Activated naive CD8-positive, alpha-beta T cell treated with anti-CD3 and anti-CD28 coated beads, Interleukin-2, amount 10 ng/mL, durations not matched to agents 7 days and 5 days (primary cell): ENCODE measurements around the gene CCDC152. TPM values are rescaled to one million over a fixed set of nuclear protein-coding genes. Genes with fewer than 3 reads are reported as not detected.

ENCODE experiments used
- ATAC-seq: fragments of 150-1000 bp; cut with Tn5 transposase; one replicate; pipeline ENCODE4 v1.10.0; 2021; ENCODE audit warnings: low read depth, moderate library complexity
- POLR2A ChIA-PET: fragments of 350-600 bp; sonication (Branson Sonifier 250); formaldehyde crosslinking; loops from one replicate; lab custom pipeline; 2021; ENCODE audit warnings: antibody characterized with exemption; lab: Charles Lee
- DNase-seq: peaks from one replicate; pipeline ENCODE4 v3.0.0; 2021
- H3K27ac Mint-ChIP-seq: one replicate; pipeline ENCODE4 v1.8.0; 2022; ENCODE audit warnings: mild to moderate bottlenecking, mixed read lengths
- H3K27me3 Mint-ChIP-seq: one replicate; pipeline ENCODE4 v1.8.0; 2022; ENCODE audit warnings: mild to moderate bottlenecking, moderate library complexity, mixed read lengths
- H3K36me3 Mint-ChIP-seq: one replicate; pipeline ENCODE4 v1.8.0; 2021; ENCODE audit warnings: mild to moderate bottlenecking, mixed read lengths
- H3K4me1 Mint-ChIP-seq: one replicate; pipeline ENCODE4 v1.8.0; 2021; ENCODE audit warnings: mixed read lengths
- H3K4me3 Mint-ChIP-seq: one replicate; pipeline ENCODE4 v1.8.0; 2022; ENCODE audit warnings: mild to moderate bottlenecking, moderate library complexity, mixed read lengths
- H3K9me3 Mint-ChIP-seq: one replicate; pipeline ENCODE4 v1.8.0; 2021; ENCODE audit warnings: mixed read lengths
- total RNA-seq, 2 experiments: library from RNA; stranded (reverse); gene quantifications; one replicate each; pipeline ENCODE4 v1.2.3, GENCODE V29; 2021

The CCDC152 gene
- total RNA-seq, 2 experiments from 2014 or later, result 8.9 to 10.3 TPM

GRCh38 chr5:42753099-42753498 is 3.5 kb upstream of the CCDC152 start:
- H3K27me3 Mint-ChIP-seq, result peaks cover 7% of the 10 kb centered on the region
- H3K4me1 Mint-ChIP-seq, result peaks cover 14% of the 10 kb centered on the region
- no peaks in the 10 kb centered on the region for H3K36me3 Mint-ChIP-seq
- peaks cover 2% of the 10 kb centered on the region for H3K9me3 Mint-ChIP-seq
- DNase-seq (no peak), ATAC-seq (no peak)
- POLR2A ChIA-PET, result no interaction called here
- H3K27ac Mint-ChIP-seq, result no peak overlapping the region
- no peak overlapping the region for H3K4me3 Mint-ChIP-seq

- peaks cover 10% of the 10 kb centered on the region for H3K27me3 Mint-ChIP-seq
- no peak overlapping the region for H3K27ac Mint-ChIP-seq
- peaks cover 3% of the 10 kb centered on the region for H3K4me1 Mint-ChIP-seq
- H3K4me3 Mint-ChIP-seq, result no peak overlapping the region
- DNase-seq, result no peak
- H3K9me3 Mint-ChIP-seq, result no peaks in the 10 kb centered on the region
- ATAC-seq, result no peak
- POLR2A ChIA-PET, result no interaction called here
- H3K36me3 Mint-ChIP-seq, result no peaks in the 10 kb centered on the region
Measured at GRCh38 chr5:42759456-42759855, 2.8 kb downstream of the CCDC152 start.

- DNase-seq (no peak), ATAC-seq (no peak)
- no peak overlapping the region for H3K4me3 Mint-ChIP-seq
- POLR2A ChIA-PET, result no interaction called here
- peaks cover 3% of the 10 kb centered on the region for H3K4me1 Mint-ChIP-seq
- no peaks in the 10 kb centered on the region for H3K9me3 Mint-ChIP-seq
- H3K36me3 Mint-ChIP-seq, result no peaks in the 10 kb centered on the region
- no peak overlapping the region for H3K27ac Mint-ChIP-seq
- H3K27me3 Mint-ChIP-seq, result peaks cover 10% of the 10 kb centered on the region
Measured at GRCh38 chr5:42760426-42760825, 3.8 kb downstream of the CCDC152 start.

- no peaks in the 10 kb centered on the region for H3K9me3 Mint-ChIP-seq
- no peak overlapping the region for H3K4me3 Mint-ChIP-seq
- H3K36me3 Mint-ChIP-seq, result no peaks in the 10 kb centered on the region
- H3K4me1 Mint-ChIP-seq, result peaks cover 3% of the 10 kb centered on the region
- no peak overlapping the region for H3K27ac Mint-ChIP-seq
- ATAC-seq (no peak), DNase-seq (no peak)
- POLR2A ChIA-PET, result no interaction called here
- peaks cover 9% of the 10 kb centered on the region for H3K27me3 Mint-ChIP-seq
Measured at GRCh38 chr5:42761791-42762190, 5.2 kb downstream of the CCDC152 start.

- Mint-ChIP-seq H3K36me3 (peaks cover 3% of the 10 kb centered on the region), H3K4me3 (no peak overlapping the region), H3K9me3 (no peaks in the 10 kb centered on the region), H3K27me3 (peaks cover 8% of the 10 kb centered on the region), H3K4me1 (peaks cover 1% of the 10 kb centered on the region), H3K27ac (no peak overlapping the region)
- POLR2A ChIA-PET, result no interaction called here
- DNase-seq, result no peak
- no peak for ATAC-seq
Measured at GRCh38 chr5:42767491-42768105, 11.0 kb downstream of the CCDC152 start.

GRCh38 chr5:42768106-42768504 is 11.5 kb downstream of the CCDC152 start:
- Mint-ChIP-seq H3K27ac (no peak overlapping the region), H3K27me3 (peaks cover 8% of the 10 kb centered on the region), H3K4me3 (no peak overlapping the region), H3K9me3 (no peaks in the 10 kb centered on the region), H3K36me3 (peaks cover 3% of the 10 kb centered on the region), H3K4me1 (peaks cover 1% of the 10 kb centered on the region)
- DNase-seq (no peak), ATAC-seq (no peak)
- POLR2A ChIA-PET, result no interaction called here

GRCh38 chr5:42770003-42770402 is 13.4 kb downstream of the CCDC152 start:
- POLR2A ChIA-PET, result no interaction called here
- peaks cover 1% of the 10 kb centered on the region for H3K4me1 Mint-ChIP-seq
- H3K27me3 Mint-ChIP-seq, result peaks cover 6% of the 10 kb centered on the region
- peaks cover 3% of the 10 kb centered on the region for H3K36me3 Mint-ChIP-seq
- H3K27ac Mint-ChIP-seq, result no peak overlapping the region
- H3K4me3 Mint-ChIP-seq, result no peak overlapping the region
- DNase-seq (no peak), ATAC-seq (no peak)
- no peaks in the 10 kb centered on the region for H3K9me3 Mint-ChIP-seq

- H3K27me3 Mint-ChIP-seq, result peaks cover 4% of the 10 kb centered on the region
- no peak overlapping the region for H3K4me3 Mint-ChIP-seq
- peaks cover 3% of the 10 kb centered on the region for H3K36me3 Mint-ChIP-seq
- H3K4me1 Mint-ChIP-seq, result peaks cover 1% of the 10 kb centered on the region
- H3K27ac Mint-ChIP-seq, result no peak overlapping the region
- no peaks in the 10 kb centered on the region for H3K9me3 Mint-ChIP-seq
- POLR2A ChIA-PET, result interaction anchor here (0.7 kb wide), 1 partner anchor 143 kb away, joined by 3 read pairs; no protein-coding TSS in a partner anchor
- DNase-seq (no peak), ATAC-seq (no peak)
Measured at GRCh38 chr5:42772265-42772993, 15.8 kb downstream of the CCDC152 start.

GRCh38 chr5:42779083-42779482 is 22.5 kb downstream of the CCDC152 start:
- POLR2A ChIA-PET, result no interaction called here
- Mint-ChIP-seq H3K4me1 (peaks cover 2% of the 10 kb centered on the region), H3K9me3 (no peaks in the 10 kb centered on the region), H3K27me3 (no peaks in the 10 kb centered on the region), H3K27ac (no peak overlapping the region), H3K36me3 (peaks cover 1% of the 10 kb centered on the region), H3K4me3 (no peak overlapping the region)
- ATAC-seq, result no peak
- no peak for DNase-seq

GRCh38 chr5:42781584-42781983 is 25.0 kb downstream of the CCDC152 start:
- no peak overlapping the region for H3K27ac Mint-ChIP-seq
- DNase-seq (no peak), ATAC-seq (no peak)
- no peaks in the 10 kb centered on the region for H3K27me3 Mint-ChIP-seq
- H3K4me1 Mint-ChIP-seq, result peaks cover 2% of the 10 kb centered on the region
- H3K4me3 Mint-ChIP-seq, result no peak overlapping the region
- H3K9me3 Mint-ChIP-seq, result peaks cover 10% of the 10 kb centered on the region
- H3K36me3 Mint-ChIP-seq, result peaks cover 16% of the 10 kb centered on the region
- POLR2A ChIA-PET, result no interaction called here

- DNase-seq (no peak), ATAC-seq (no peak)
- H3K4me1 Mint-ChIP-seq, result no peaks in the 10 kb centered on the region
- no peak overlapping the region for H3K27ac Mint-ChIP-seq
- H3K9me3 Mint-ChIP-seq, result peaks cover 16% of the 10 kb centered on the region
- peaks cover 22% of the 10 kb centered on the region for H3K36me3 Mint-ChIP-seq
- no peaks in the 10 kb centered on the region for H3K27me3 Mint-ChIP-seq
- no peak overlapping the region for H3K4me3 Mint-ChIP-seq
- POLR2A ChIA-PET, result no interaction called here
Measured at GRCh38 chr5:42784132-42784531, 27.5 kb downstream of the CCDC152 start.

- Mint-ChIP-seq H3K9me3 (peaks cover 16% of the 10 kb centered on the region), H3K36me3 (peaks cover 22% of the 10 kb centered on the region), H3K27me3 (no peaks in the 10 kb centered on the region), H3K4me1 (no peaks in the 10 kb centered on the region), H3K27ac (no peak overlapping the region), H3K4me3 (no peak overlapping the region)
- ATAC-seq (no peak), DNase-seq (no peak)
- POLR2A ChIA-PET, result no interaction called here
Measured at GRCh38 chr5:42785756-42786155, 29.1 kb downstream of the CCDC152 start.

- Mint-ChIP-seq H3K9me3 (peaks cover 16% of the 10 kb centered on the region), H3K27me3 (no peaks in the 10 kb centered on the region), H3K27ac (no peak overlapping the region), H3K4me3 (no peak overlapping the region), H3K4me1 (no peaks in the 10 kb centered on the region), H3K36me3 (peaks cover 22% of the 10 kb centered on the region)
- no peak for ATAC-seq
- no peak for DNase-seq
- POLR2A ChIA-PET, result no interaction called here
Measured at GRCh38 chr5:42787073-42787472, 30.5 kb downstream of the CCDC152 start.

- no peak overlapping the region for H3K27ac Mint-ChIP-seq
- no peaks in the 10 kb centered on the region for H3K4me1 Mint-ChIP-seq
- POLR2A ChIA-PET, result no interaction called here
- peaks cover 17% of the 10 kb centered on the region for H3K9me3 Mint-ChIP-seq
- peaks cover 23% of the 10 kb centered on the region for H3K36me3 Mint-ChIP-seq
- no peaks in the 10 kb centered on the region for H3K27me3 Mint-ChIP-seq
- ATAC-seq, result no peak
- no peak overlapping the region for H3K4me3 Mint-ChIP-seq
- DNase-seq, result no peak
Measured at GRCh38 chr5:42787845-42788244, 31.2 kb downstream of the CCDC152 start.
